SK-N-SH treated with all-trans-retinoic acid at 6 μM for 48 hours (cell line): Measurements from ENCODE around the gene PGP.

Experiments used
- ATAC-seq: fragments of 200-7000 bp; cut with Tn5 transposase; 3 replicates; pipeline ENCODE4 v1.9.1; 2020; ENCODE audit warnings: mild to moderate bottlenecking, moderate library complexity
- ARNTL ChIP-seq: fragments of 450-650 bp; formaldehyde crosslinking; IDR thresholded peaks from 2 replicates; pipeline ENCODE4 v1.5.0; 2020; ENCODE audit warnings: low read depth, mild to moderate bottlenecking, moderate library complexity, borderline replicate concordance
- BACH2 ChIP-seq: fragments of 250-450 bp; sonication (Bioruptor Pico); IDR thresholded peaks from 2 replicates; pipeline ENCODE4 v1.9.0; 2021; ENCODE audit warnings: mild to moderate bottlenecking, borderline replicate concordance
- CREB5 ChIP-seq: fragments of 250-450 bp; sonication (Bioruptor Pico); IDR thresholded peaks from 2 replicates; pipeline ENCODE4 v1.5.1; 2020; ENCODE audit warnings: low read depth, mild to moderate bottlenecking, moderate library complexity
- CSDC2 ChIP-seq: fragments of 250-450 bp; sonication (Bioruptor Pico); IDR thresholded peaks from 2 replicates; pipeline ENCODE4 v1.5.0; 2020; ENCODE audit warnings: mild to moderate bottlenecking, moderate library complexity
- ESRRG ChIP-seq: fragments of 250-450 bp; sonication (Bioruptor Pico); IDR thresholded peaks from 2 replicates; pipeline ENCODE4 v1.6.1; 2021; ENCODE audit warnings: mild to moderate bottlenecking
- GLIS3 ChIP-seq: fragments of 250-450 bp; sonication (Bioruptor Pico); IDR thresholded peaks from 2 replicates; pipeline ENCODE4 v1.5.0; 2020; ENCODE audit warnings: mild to moderate bottlenecking, moderate library complexity
- OSR1 ChIP-seq: fragments of 250-450 bp; sonication (Bioruptor Pico); IDR thresholded peaks from 2 replicates; pipeline ENCODE4 v1.8.0; 2022; ENCODE audit warnings: moderate library complexity, mild to moderate bottlenecking, inconsistent platforms
- PATZ1 ChIP-seq: fragments of 250-450 bp; sonication (Bioruptor Pico); IDR thresholded peaks from 2 replicates; pipeline ENCODE4 v1.8.0; 2020; ENCODE audit warnings: mild to moderate bottlenecking, moderate library complexity, borderline replicate concordance
- POU6F1 ChIP-seq: fragments of 250-450 bp; sonication (Bioruptor Pico); IDR thresholded peaks from 2 replicates; pipeline ENCODE4 v1.8.0; 2021; ENCODE audit warnings: low read depth, mild to moderate bottlenecking, moderate library complexity, borderline replicate concordance
- PPARA ChIP-seq: fragments of 250-450 bp; sonication (Bioruptor Pico); IDR thresholded peaks from 2 replicates; pipeline ENCODE4 v1.5.0; 2020; ENCODE audit warnings: mild to moderate bottlenecking, borderline replicate concordance
- RARB ChIP-seq: fragments of 250-450 bp; sonication (Bioruptor Pico); IDR thresholded peaks from 2 replicates; pipeline ENCODE4 v1.8.0; 2021; ENCODE audit warnings: mild to moderate bottlenecking, moderate library complexity
- SNAI2 ChIP-seq: fragments of 250-450 bp; sonication (Bioruptor Pico); IDR thresholded peaks from 2 replicates; pipeline ENCODE4 v1.5.0; 2020; ENCODE audit warnings: mild to moderate bottlenecking, moderate library complexity
- TCF4 ChIP-seq: fragments of 250-450 bp; sonication (Bioruptor Pico); IDR thresholded peaks from 2 replicates; pipeline ENCODE4 v1.8.0; 2021; ENCODE audit warnings: mild to moderate bottlenecking, moderate library complexity, borderline replicate concordance
- TOX ChIP-seq: fragments of 250-450 bp; sonication (Bioruptor Pico); IDR thresholded peaks from 2 replicates; pipeline ENCODE4 v1.8.0; 2021; ENCODE audit warnings: mild to moderate bottlenecking, moderate library complexity, borderline replicate concordance
- TSHZ2 ChIP-seq: fragments of 250-450 bp; sonication (Bioruptor Pico); IDR thresholded peaks from 2 replicates; pipeline ENCODE4 v1.5.0; 2020; ENCODE audit warnings: mild to moderate bottlenecking, moderate library complexity
- ZC3H10 ChIP-seq: fragments of 250-450 bp; sonication (Bioruptor Pico); IDR thresholded peaks from 2 replicates; pipeline ENCODE4 v1.5.1; 2021; ENCODE audit warnings: mild to moderate bottlenecking, moderate library complexity
- ZFP3 ChIP-seq: fragments of 250-450 bp; sonication (Bioruptor Pico); IDR thresholded peaks from 2 replicates; pipeline ENCODE4 v1.5.0; 2020; ENCODE audit warnings: mild to moderate bottlenecking, moderate library complexity
- ZFP30 ChIP-seq: fragments of 450-650 bp; formaldehyde crosslinking; IDR thresholded peaks from 2 replicates; pipeline ENCODE4 v1.5.0; 2022; ENCODE audit warnings: mild to moderate bottlenecking, moderate library complexity
- ZNF565 ChIP-seq: fragments of 450-650 bp; formaldehyde crosslinking; conservative IDR thresholded peaks from 2 replicates; pipeline ENCODE4 v1.5.0; 2020; ENCODE audit warnings: low read depth, mild to moderate bottlenecking, moderate library complexity
- ZNF70 ChIP-seq: fragments of 450-650 bp; formaldehyde crosslinking; IDR thresholded peaks from 2 replicates; pipeline ENCODE4 v1.5.0; 2020; ENCODE audit warnings: mild to moderate bottlenecking, moderate library complexity
- ZNF8 ChIP-seq: fragments of 450-650 bp; formaldehyde crosslinking; IDR thresholded peaks from 2 replicates; pipeline ENCODE4 v1.5.0; 2020; ENCODE audit warnings: mild to moderate bottlenecking, moderate library complexity
- TF ChIP-seq, protein P1 (sequence below): fragments of 250-450 bp; sonication (Bioruptor Pico); IDR thresholded peaks from 2 replicates; pipeline ENCODE4 v1.5.1; 2021; ENCODE audit warnings: mild to moderate bottlenecking, moderate library complexity

Gene PGP

DNA sequence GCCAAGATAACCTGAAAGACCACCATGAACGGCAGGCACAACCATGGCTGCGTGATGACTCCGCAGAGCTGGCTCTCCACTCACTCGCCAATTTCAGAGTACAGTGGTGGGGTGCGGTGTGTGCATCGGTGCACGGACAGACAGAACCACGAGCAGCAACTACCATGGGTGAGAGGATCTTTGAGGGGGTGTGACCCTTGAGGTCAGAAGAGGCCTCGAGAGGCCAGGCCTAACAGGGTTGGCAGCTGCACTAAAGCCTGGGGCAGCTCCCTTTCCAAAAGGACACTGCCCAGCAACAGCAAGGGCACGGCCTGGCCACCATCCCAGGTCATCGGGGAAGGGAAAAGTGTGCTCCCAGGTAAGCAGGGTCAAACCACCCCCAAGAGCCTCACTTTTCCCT lies 38.7 kb upstream of the PGP start:
- no peak for ATAC-seq
- TF ChIP-seq BACH2 (CRISPR knock-in tag) = no peak
- no peak for TF ChIP-seq ZC3H10 (CRISPR knock-in tag)
- TF ChIP-seq OSR1 (CRISPR knock-in tag) = no peak
- no peak for TF ChIP-seq PPARA (CRISPR knock-in tag)
- no peak for TF ChIP-seq SNAI2 (CRISPR knock-in tag)
- TF ChIP-seq ZNF8 = no peak

- TF ChIP-seq PATZ1 = no peak
- TF ChIP-seq TCF4 = no peak
- TF ChIP-seq CREB5 (CRISPR knock-in tag) = no peak
- no peak for TF ChIP-seq POU6F1 (CRISPR knock-in tag)
- no peak for TF ChIP-seq ZFP30
- TF ChIP-seq GLIS3 = no peak
- TF ChIP-seq TSHZ2 (CRISPR knock-in tag) = no peak
- no peak for TF ChIP-seq SNAI2 (CRISPR knock-in tag)
- TF ChIP-seq OSR1 (CRISPR knock-in tag) = no peak
- TF ChIP-seq, protein P1, sequence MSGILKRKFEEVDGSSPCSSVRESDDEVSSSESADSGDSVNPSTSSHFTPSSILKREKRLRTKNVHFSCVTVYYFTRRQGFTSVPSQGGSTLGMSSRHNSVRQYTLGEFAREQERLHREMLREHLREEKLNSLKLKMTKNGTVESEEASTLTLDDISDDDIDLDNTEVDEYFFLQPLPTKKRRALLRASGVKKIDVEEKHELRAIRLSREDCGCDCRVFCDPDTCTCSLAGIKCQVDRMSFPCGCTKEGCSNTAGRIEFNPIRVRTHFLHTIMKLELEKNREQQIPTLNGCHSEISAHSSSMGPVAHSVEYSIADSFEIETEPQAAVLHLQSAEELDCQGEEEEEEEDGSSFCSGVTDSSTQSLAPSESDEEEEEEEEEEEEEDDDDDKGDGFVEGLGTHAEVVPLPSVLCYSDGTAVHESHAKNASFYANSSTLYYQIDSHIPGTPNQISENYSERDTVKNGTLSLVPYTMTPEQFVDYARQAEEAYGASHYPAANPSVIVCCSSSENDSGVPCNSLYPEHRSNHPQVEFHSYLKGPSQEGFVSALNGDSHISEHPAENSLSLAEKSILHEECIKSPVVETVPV = no peak
- TF ChIP-seq PPARA (CRISPR knock-in tag) = no peak
- TF ChIP-seq ZNF565 (CRISPR knock-in tag) = no peak
- TF ChIP-seq ZFP3 = no peak
- no peak for TF ChIP-seq CSDC2 (CRISPR knock-in tag)
- TF ChIP-seq BACH2 (CRISPR knock-in tag) = no peak
- TF ChIP-seq RARB (CRISPR knock-in tag) = no peak
- ATAC-seq = no peak
Measured at GRCh38 chr16:2252806-2253148, 38.1 kb upstream of the PGP start.

DNA sequence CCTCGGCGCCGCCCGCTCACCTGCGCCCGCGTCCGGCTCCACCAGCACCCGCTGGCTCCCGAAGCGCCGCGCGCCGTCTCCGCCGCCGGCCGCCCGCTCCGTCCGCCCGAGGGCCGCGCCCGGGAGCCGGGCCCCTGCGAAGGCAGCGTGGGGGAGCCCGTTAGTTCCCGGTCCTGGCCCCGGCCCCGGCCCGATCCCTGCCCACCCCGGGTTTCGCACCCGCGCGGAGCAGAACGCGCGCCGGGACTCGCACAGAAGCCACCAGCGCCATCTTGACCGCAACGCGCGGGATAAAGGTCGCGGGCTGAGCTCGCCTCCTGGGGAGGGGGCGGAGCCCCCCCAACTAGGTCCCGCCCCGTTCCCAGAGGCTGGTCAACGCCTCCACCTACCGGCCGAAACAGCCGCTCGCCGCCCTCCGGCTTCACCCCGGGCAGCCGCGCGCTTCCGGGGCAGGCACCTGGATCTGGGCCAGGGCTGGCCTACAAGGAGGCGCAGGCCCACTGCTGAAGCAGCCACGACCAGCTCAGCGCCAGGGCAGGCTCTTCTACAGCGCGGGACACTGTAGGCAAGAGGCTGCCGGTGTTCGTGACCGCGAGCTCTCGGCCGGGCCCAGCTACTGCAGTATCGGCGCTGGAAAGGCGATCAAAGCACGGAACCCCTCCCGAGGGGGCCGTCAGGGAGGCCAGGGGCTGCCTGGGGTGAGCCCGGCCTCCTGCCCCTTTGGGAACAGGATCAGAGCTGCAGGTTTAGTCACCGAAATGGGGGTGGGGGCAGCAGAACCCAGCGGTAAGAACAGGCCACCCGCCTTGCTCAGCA lies 36.9 kb upstream of the PGP start, which contains the start of gene ECI1:
TSS of gene ECI1 (minus strand) at position 292 of the 816 bp plus-strand sequence. CDS start at position 271, 21 bp downstream.
- peak; percentile 91 for ATAC-seq
- TF ChIP-seq, protein P1 = 0 out of 2 replicates have a peak, but pooled peaks have one; percentile 18
- peak; percentile 100 for TF ChIP-seq PATZ1
- TF ChIP-seq ZFP30 = no peak
- no peak for TF ChIP-seq TOX (CRISPR knock-in tag)
- TF ChIP-seq CREB5 (CRISPR knock-in tag) = no peak
- no peak for TF ChIP-seq ZFP3
- no peak for TF ChIP-seq ZNF565 (CRISPR knock-in tag)
- no peak for TF ChIP-seq ARNTL (CRISPR knock-in tag)
- no peak for TF ChIP-seq TCF4
- no peak for TF ChIP-seq OSR1 (CRISPR knock-in tag)
- TF ChIP-seq ESRRG = no peak
- peak; percentile 2; the same call in 1 of the 2 replicates for TF ChIP-seq GLIS3
- no peak for TF ChIP-seq ZNF8
- no peak for TF ChIP-seq ZNF70
- TF ChIP-seq, all 23 proteins: peak for 3
